HCT116 (cell line): ENCODE results near the gene DEF6. TPM values are rescaled to one million over a fixed set of nuclear protein-coding genes. Genes with fewer than 3 reads are reported as not detected.

Experiments used
- ATAC-seq: fragments of 200-7000 bp; cut with Tn5 transposase; 2 replicates; pipeline ENCODE4 v1.9.1; 2020; ENCODE audit warnings: mild to moderate bottlenecking, moderate library complexity
- BruUV-seq: library from RNA; stranded (reverse); fragments of 400-500 nt; replicated peaks from 2 replicates; lab custom pipeline; 2021; lab: Mats Ljungman, UMichigan
- CTCF ChIA-PET: fragments of 300-600 bp; sonication (Branson Sonifier 250); formaldehyde crosslinking; loops from one replicate; lab custom pipeline; 2021; ENCODE audit warnings: antibody characterized with exemption; lab: Charles Lee
- POLR2A ChIA-PET: fragments of 300-600, 350-600 bp; sonication (Branson Sonifier 250); formaldehyde crosslinking; loops from one replicate; lab custom pipeline; 2021; ENCODE audit warnings: antibody characterized with exemption; lab: Charles Lee
- RAD21 ChIA-PET, 2 experiments: fragments of 300-600 bp; sonication (Branson Sonifier 250); formaldehyde crosslinking; loops; one replicate each; lab custom pipeline; 2023; ENCODE audit warnings: low total read pairs in 2 of 2; ENCODE audit not compliant: uncharacterized antibody in 2 of 2, unreplicated experiment in 2 of 2, low non-redundant PET in 1 of 2; lab: Charles Lee
- DNase-seq: peaks from one replicate; pipeline ENCODE4 v3.0.0-alpha.2; 2010; ENCODE audit warnings: low read depth, low spot score
- H2AFZ ChIP-seq: fragments of 200-600 bp; shearing (Covaris generic), sonication (generic); 2 replicates; pipeline ENCODE4 v1.6.1; 2017; ENCODE audit warnings: low read depth, mixed run types, mixed read lengths, antibody characterized with exemption, low read length; ENCODE audit not compliant: poor library complexity, severe bottlenecking
- H3K27ac ChIP-seq: 2 replicates; pipeline ENCODE4 v1.5.1; 2012; ENCODE audit warnings: low read depth, low read length
- H3K27me3 ChIP-seq: fragments of 200-600 bp; sonication (generic); 2 replicates; pipeline ENCODE4 v1.6.1; 2016; ENCODE audit warnings: mixed run types, low read length, mixed read lengths; ENCODE audit not compliant: insufficient read depth
- H3K36me3 ChIP-seq, 2 experiments: fragments of 200-500 bp in 1 of 2; fragments of 200-600 bp in 1 of 2; sonication (Bioruptor generic) in 1 of 2; sonication (generic) in 1 of 2; 2 replicates each; pipeline versions ENCODE4 v1.5.1 to v1.6.1; 2014 to 2016; ENCODE audit warnings: low read length in 2 of 2, inconsistent platforms in 1 of 2, mixed read lengths in 1 of 2, mixed run types in 1 of 2; ENCODE audit not compliant: insufficient read depth in 2 of 2, control insufficient read depth in 1 of 2
- H3K4me1 ChIP-seq, 2 experiments: fragments of 200-600 bp in 1 of 2; sonication (generic) in 1 of 2; 2 replicates each; pipeline versions ENCODE4 v1.5.1 to v1.6.1; 2012 to 2017; ENCODE audit warnings: low read length in 2 of 2, inconsistent platforms in 1 of 2, mild to moderate bottlenecking in 1 of 2, mixed read lengths in 1 of 2, mixed run types in 1 of 2, moderate library complexity in 1 of 2; ENCODE audit not compliant: insufficient read depth in 2 of 2, control insufficient read depth in 1 of 2
- H3K4me2 ChIP-seq: fragments of 200-600 bp; sonication (generic); 2 replicates; pipeline ENCODE4 v1.6.1; 2017; ENCODE audit warnings: mixed run types, low read length, mixed read lengths
- H3K4me3 ChIP-seq, 2 experiments: fragments of 200-600 bp in 1 of 2; sonication (generic) in 1 of 2; replicated peaks in 1 of 2; 2 replicates each; pipeline ENCODE4 v1.5.1; 2011 to 2016; ENCODE audit warnings: low read length in 2 of 2, control low read depth in 1 of 2, low read depth in 1 of 2, mild to moderate bottlenecking in 1 of 2, mixed read lengths in 1 of 2, mixed run types in 1 of 2
- H3K79me2 ChIP-seq: fragments of 200-600 bp; sonication (generic); 2 replicates; pipeline ENCODE4 v1.6.1; 2017; ENCODE audit warnings: mild to moderate bottlenecking, mixed run types, low read length, moderate library complexity, mixed read lengths; ENCODE audit not compliant: insufficient read depth
- H3K9ac ChIP-seq: fragments of 200-600 bp; sonication (generic); 2 replicates; pipeline ENCODE4 v1.6.1; 2016; ENCODE audit warnings: low read length, mixed read lengths
- H3K9me2 ChIP-seq: fragments of 200-600 bp; sonication (generic), shearing (Covaris generic); 2 replicates; pipeline ENCODE4 v1.6.1; 2017; ENCODE audit warnings: mixed run types, mild to moderate bottlenecking, moderate library complexity; ENCODE audit not compliant: insufficient read depth
- H3K9me3 ChIP-seq, 2 experiments: fragments of 200-500 bp in 1 of 2; fragments of 200-600 bp in 1 of 2; sonication (Bioruptor generic) in 1 of 2; sonication (generic) in 1 of 2; 2 replicates each; pipeline ENCODE4 v1.6.1; 2014 to 2017; ENCODE audit warnings: low read length in 2 of 2, mixed read lengths in 2 of 2, inconsistent platforms in 1 of 2, low read depth in 1 of 2, mild to moderate bottlenecking in 1 of 2, mixed run types in 1 of 2, moderate library complexity in 1 of 2; ENCODE audit not compliant: control insufficient read depth in 1 of 2, insufficient read depth in 1 of 2
- H4K20me1 ChIP-seq: fragments of 200-600 bp; sonication (generic), shearing (Covaris generic); 2 replicates; pipeline ENCODE4 v1.6.1; 2017; ENCODE audit warnings: mixed run types, mild to moderate bottlenecking, moderate library complexity; ENCODE audit not compliant: insufficient read depth
- CBX3 ChIP-seq: IDR thresholded peaks from 2 replicates; pipeline ENCODE4 v1.6.1; 2012; ENCODE audit warnings: low read depth
- CEBPB ChIP-seq: IDR thresholded peaks from 2 replicates; pipeline ENCODE4 v1.6.1; 2012; ENCODE audit warnings: low read depth
- CTCF ChIP-seq, 3 experiments: fragments of 200-600 bp in 1 of 3; sonication (generic) in 1 of 3; IDR thresholded peaks in 2 of 3; conservative IDR thresholded peaks in 1 of 3; 2 replicates each; pipeline ENCODE4 v1.5.1; 2012 to 2017; ENCODE audit warnings: low read depth in 2 of 3, low read length in 2 of 3, antibody characterized with exemption in 1 of 3, borderline replicate concordance in 1 of 3, control low read depth in 1 of 3, mild to moderate bottlenecking in 1 of 3, mixed read lengths in 1 of 3, mixed run types in 1 of 3, moderate library complexity in 1 of 3; ENCODE audit not compliant: insufficient read depth in 1 of 3
- ELF1 ChIP-seq: IDR thresholded peaks from 2 replicates; pipeline ENCODE4 v1.6.1; 2012; ENCODE audit warnings: low read depth, borderline replicate concordance
- FOSL1 ChIP-seq: IDR thresholded peaks from 2 replicates; pipeline ENCODE4 v1.6.1; 2012; ENCODE audit warnings: low read depth
- POLR2A ChIP-seq: IDR thresholded peaks from 2 replicates; pipeline ENCODE4 v1.7.0; 2011; ENCODE audit warnings: borderline replicate concordance; ENCODE audit not compliant: insufficient read depth, insufficient read length; ENCODE audit errors: extremely low read depth
- SIN3A ChIP-seq: IDR thresholded peaks from 2 replicates; pipeline ENCODE4 v1.6.1; 2012; ENCODE audit warnings: low read depth
- SP1 ChIP-seq: IDR thresholded peaks from 2 replicates; pipeline ENCODE4 v1.6.1; 2012; ENCODE audit warnings: low read depth
- SRF ChIP-seq: IDR thresholded peaks from 2 replicates; pipeline ENCODE4 v1.6.1; 2012; ENCODE audit warnings: low read depth
- ZBTB33 ChIP-seq: IDR thresholded peaks from 2 replicates; pipeline ENCODE4 v1.6.1; 2011; ENCODE audit warnings: mild to moderate bottlenecking, low read length, moderate library complexity; ENCODE audit not compliant: insufficient replicate concordance; ENCODE audit errors: extremely low read depth
- ZFX ChIP-seq: fragments of 450-650 bp; IDR thresholded peaks from 2 replicates; pipeline ENCODE4 v1.6.1; 2017
- ZNF274 ChIP-seq: fragments of 200-500 bp; sonication (Bioruptor generic); IDR thresholded peaks from 2 replicates; pipeline ENCODE4 v1.6.1; 2014; ENCODE audit warnings: mild to moderate bottlenecking, low read depth, low read length, inconsistent platforms
- intact Hi-C: fragments of 100-400 bp; cut with micrococcal nuclease; formaldehyde crosslinking; loops from 2 replicates; pipeline ENCODE4 v1.10.0; 2022
- total RNA-seq: library from RNA; stranded (reverse); gene quantifications from one replicate; pipeline ENCODE4 v1.2.1, GENCODE V29; 2021; ENCODE audit not compliant: unreplicated experiment

Gene DEF6
- total RNA-seq, 1 experiment from 2014 or later = 40.4 TPM

- no peak for TF ChIP-seq ZBTB33
- no peak for TF ChIP-seq SIN3A
- TF ChIP-seq SP1 = no peak
- no peak for TF ChIP-seq CBX3
- no peak for TF ChIP-seq FOSL1
- no peak for TF ChIP-seq CEBPB
- TF ChIP-seq ZFX = no peak
- no peak for TF ChIP-seq SRF
- no peak for TF ChIP-seq ZNF274
These were observed 15.2 kb downstream of the DEF6 start (continued) for GRCh38 chr6:35312807-35313206.

- ChIA-PET CTCF (no interaction called here), POLR2A (no interaction called here), RAD21 (no interaction called here)
- H3K4me3 ChIP-seq = no peak overlapping the region
- no peak for TF ChIP-seq POLR2A
- TF ChIP-seq ELF1 = no peak
- TF ChIP-seq CTCF (IDR thresholded peaks at IDR 0.05 in 2 of 3, conservative IDR thresholded peaks at IDR 0.05 in 1 of 3; ENCODE audit: borderline replicate concordance in 1 of 3, insufficient read depth in 1 of 3, low read depth in 2 of 3, low read length in 2 of 3) = no peak
- H3K27me3 ChIP-seq = no peaks in the 10 kb centered on the region
- H2AFZ ChIP-seq = no peak overlapping the region
- H3K9me2 ChIP-seq = no peaks in the 10 kb centered on the region
- no peak overlapping the region for H3K27ac ChIP-seq
- no peaks in the 10 kb centered on the region for H3K9me3 ChIP-seq
- DNase-seq = no peak
- no peaks in the 10 kb centered on the region for H4K20me1 ChIP-seq
- no peak overlapping the region for H3K9ac ChIP-seq
- no peak overlapping the region for H3K4me2 ChIP-seq
- no TSS peak for BruUV-seq
- intact Hi-C loops = no loop called here
- no peaks in the 10 kb centered on the region for H3K79me2 ChIP-seq
- H3K4me1 ChIP-seq = no peaks in the 10 kb centered on the region
- 0 out of 2 replicates have a peak, but pooled peaks have one; percentile 17 for ATAC-seq
- peaks cover 10 to 11% of the 10 kb centered on the region in 2 experiments; a peak in 2 of 4 replicates for H3K36me3 ChIP-seq
These were observed 20.0 kb downstream of the DEF6 start for GRCh38 chr6:35317483-35318195.
